Aortic smooth muscle cell (primary cell): ENCODE data around the gene KLK10. TPM values are rescaled to one million over a fixed set of nuclear protein-coding genes. Genes with fewer than 3 reads are reported as not detected.

Source experiments
- total RNA-seq: library from RNA; depleted of rRNA; stranded (reverse); fragments of >200 nt; gene quantifications from 2 replicates; pipeline ENCODE4 v1.2.3, GENCODE V29; 2014

The KLK10 gene
- not detected in 2 replicates for total RNA-seq

DNA sequence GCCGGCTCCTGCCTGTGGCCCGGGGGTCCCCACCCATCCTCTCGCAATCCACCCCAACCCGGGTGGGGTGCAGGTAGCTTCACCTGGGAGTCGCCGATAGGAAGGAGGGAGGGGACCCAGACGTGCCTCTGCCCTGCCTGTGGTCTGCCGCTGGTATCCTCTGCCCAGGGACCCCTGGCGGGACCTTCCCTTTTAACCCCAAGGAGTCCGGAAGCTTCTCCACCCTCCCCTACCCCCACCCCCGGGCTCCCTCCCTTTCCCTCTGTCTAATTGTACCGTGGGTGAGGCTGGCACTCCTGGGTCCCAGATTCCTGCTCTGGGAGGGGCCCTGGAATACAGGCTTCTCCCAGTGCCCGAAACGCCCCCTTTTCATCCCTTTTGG is at the start of gene KLK10:
KLK10 (minus strand) TSS at position 166 of the 382 bp plus-strand sequence. CDS start 579 bp downstream, outside the sequence.

DNA sequence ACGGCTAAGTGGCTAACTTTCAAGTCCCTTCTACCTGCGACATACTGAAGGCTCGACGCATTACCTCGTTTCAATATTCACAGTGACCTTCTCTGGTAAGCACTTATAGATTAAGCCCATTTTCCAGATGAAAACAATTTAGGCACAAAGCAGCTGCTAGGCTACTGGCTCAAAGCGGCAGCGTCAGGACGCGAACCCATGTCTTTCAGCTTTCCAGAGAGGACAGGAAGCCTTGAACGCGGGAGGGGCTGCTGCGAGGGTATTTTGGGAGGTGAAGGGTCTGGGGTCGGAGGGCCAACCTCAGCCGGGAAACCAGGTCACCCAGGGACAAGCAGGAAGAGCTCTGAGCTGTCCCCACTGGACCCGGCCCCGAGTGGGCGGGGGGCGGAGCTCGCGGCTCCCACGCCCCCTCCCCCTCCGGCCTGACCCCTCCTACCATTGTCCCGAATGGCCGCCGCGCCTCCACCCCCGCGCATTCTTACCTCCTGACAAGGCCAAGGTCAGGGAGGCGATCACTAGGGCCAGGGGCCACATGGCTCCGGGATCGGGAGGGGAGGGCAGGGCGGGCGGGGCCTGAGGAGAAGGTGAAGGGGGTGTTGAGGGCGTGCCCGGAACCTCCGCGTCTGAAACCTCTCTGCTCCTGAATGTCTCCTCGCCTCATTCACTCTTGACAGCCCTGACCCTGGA is 45.2 kb upstream of the KLK10 start, which contains the start of gene KLK13:
KLK13 (minus strand) TSS at position 559 of the 687 bp plus-strand sequence; CDS start at position 534, 25 bp downstream.

GRCh38 chr19:51034704-51035103 is 15.2 kb upstream of the KLK10 start, which contains the start of gene KLK12:
TSS of gene KLK12 (minus strand) at chr19:51035002. CDS start at chr19:51034621, 381 bp downstream.

DNA sequence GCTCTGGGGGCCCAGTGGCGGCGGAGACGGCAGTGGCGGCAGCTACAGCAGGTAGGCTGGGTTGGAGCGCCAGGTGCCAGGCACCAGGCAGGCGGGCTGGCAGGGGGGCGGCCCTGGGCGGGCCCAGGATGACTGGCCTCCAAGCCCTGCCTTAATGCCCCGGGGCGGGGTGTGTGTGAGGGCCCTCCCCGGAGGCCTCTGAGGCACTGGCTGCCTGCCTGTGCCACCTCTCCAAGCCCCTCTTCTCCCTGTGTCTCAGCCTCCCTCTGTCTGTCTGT is 7.0 kb upstream of the KLK10 start, which contains the start of gene KLK11:
KLK11 (minus strand) TSS at position 63 of the 278 bp plus-strand sequence. CDS start 985 bp downstream, outside the sequence.

DNA sequence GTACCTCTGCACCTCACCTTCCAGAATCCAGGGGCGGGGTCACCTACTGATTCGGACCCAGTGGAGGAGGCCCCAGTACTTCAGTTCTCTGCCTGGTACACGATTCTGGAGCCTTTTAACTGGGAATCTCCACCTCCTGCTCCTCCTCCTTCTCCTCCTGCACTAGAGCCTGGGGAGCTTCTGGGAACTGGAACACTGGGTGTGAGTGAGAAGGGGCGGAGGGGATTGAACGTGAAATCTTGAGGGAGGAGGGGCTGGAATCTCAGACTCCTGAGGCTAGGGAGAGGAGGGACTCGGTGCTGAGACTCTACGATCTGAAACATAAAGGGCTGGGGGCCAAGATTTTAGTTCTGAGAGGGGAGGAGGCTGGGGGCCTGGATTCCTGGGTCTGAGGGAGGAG is 18.0 kb downstream of the KLK10 start, which contains the start of gene KLK8:
KLK8 (minus strand) TSS at position 90 of the 400 bp plus-strand sequence. CDS start 437 bp downstream, outside the sequence.

DNA sequence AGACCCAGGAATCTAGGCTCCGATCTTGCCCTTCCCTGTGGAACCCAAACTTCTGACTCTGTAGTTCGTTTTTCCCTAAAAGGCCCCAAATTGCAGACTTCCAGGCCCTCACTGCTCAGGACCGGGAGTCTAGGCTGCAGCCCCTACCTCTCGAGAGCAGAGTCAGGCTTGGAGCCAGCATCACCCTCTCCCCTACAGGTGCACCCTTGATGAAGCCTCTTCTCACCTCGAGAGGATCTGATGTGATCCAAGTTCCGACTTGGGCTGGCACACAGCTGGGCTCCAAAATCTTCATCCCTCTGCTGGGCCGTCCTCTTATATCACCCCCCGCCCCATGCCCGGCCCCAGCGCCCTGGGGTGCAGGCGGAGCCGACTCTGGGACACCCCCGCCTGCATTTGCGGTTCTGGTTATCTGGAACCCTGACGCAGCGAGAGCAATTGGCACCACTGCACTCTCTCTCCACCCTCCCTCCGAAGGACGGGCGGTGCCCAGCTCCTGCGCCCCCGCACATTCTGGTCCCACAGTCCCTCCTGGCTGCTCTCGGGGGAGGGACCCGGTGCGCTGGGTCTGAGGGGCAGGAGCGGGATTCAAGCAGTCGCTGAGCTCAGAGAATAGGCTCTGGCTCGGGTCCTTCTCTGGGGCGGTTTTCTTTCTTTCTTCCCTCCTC is 35.8 kb downstream of the KLK10 start, which contains the start of gene KLK7:
KLK7 (minus strand) TSS at position 293 of the 668 bp plus-strand sequence. CDS start 1,518 bp downstream, outside the sequence.

DNA sequence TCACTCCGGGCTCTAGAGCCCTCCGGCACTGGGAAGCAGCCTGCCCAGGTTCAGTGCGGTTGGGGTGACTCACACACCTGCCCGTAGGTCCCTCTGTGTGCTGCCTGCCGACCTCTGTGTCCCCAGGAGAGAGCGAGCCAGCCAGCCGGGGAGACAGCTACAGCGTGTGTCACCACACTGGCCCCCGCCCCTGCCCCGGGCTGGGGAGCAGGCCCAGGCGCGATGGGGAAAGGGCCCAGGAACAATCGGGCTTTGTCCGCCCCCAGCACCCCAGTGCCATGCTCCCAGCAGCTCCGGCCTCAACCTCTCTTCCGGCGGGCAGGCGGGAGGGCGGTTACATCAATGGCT is 50.1 kb downstream of the KLK10 start, which contains the start of gene KLK6:
KLK6 (minus strand) TSS at position 179 of the 348 bp plus-strand sequence. CDS start 1,487 bp downstream, outside the sequence.

Other genes with a start within 250 kb of the KLK10 start
- gene GPR32, start 249.2 kb downstream of the KLK10 start, total RNA-seq, result not detected in 2 replicates
- not detected in 2 replicates for gene ACP4, start 229.3 kb downstream of the KLK10 start, total RNA-seq
- gene KLK1, start 195.9 kb downstream of the KLK10 start, total RNA-seq, result not detected in 2 replicates
- gene KLK15, start 186.1 kb downstream of the KLK10 start, total RNA-seq, result not detected in 2 replicates
- not detected in 2 replicates for gene KLK3, start 164.8 kb downstream of the KLK10 start, total RNA-seq
- not detected in 2 replicates for gene KLK2, start 146.3 kb downstream of the KLK10 start, total RNA-seq
- not detected in 2 replicates for gene KLK4, start 108.3 kb downstream of the KLK10 start, total RNA-seq
- gene KLK5, start 66.7 kb downstream of the KLK10 start, total RNA-seq, result not detected in 2 replicates
- not detected in 2 replicates for gene KLK6, start 50.1 kb downstream of the KLK10 start, total RNA-seq
- gene KLK7, start 35.8 kb downstream of the KLK10 start, total RNA-seq, result not detected in 2 replicates
- not detected in 2 replicates for gene KLK8, start 18.1 kb downstream of the KLK10 start, total RNA-seq
- gene KLK11, start 6.9 kb upstream of the KLK10 start, total RNA-seq, result not detected in 2 replicates
- not detected in 2 replicates for gene KLK12, start 15.3 kb upstream of the KLK10 start, total RNA-seq
- not detected in 2 replicates for gene KLK13, start 45.4 kb upstream of the KLK10 start, total RNA-seq
- gene KLK14, start 63.2 kb upstream of the KLK10 start, total RNA-seq, result not detected in 2 replicates
- gene CTU1, start 88.7 kb upstream of the KLK10 start, total RNA-seq, result 3.4 and 3.5 TPM in 2 replicates
- not detected in 2 replicates for gene SIGLEC9, start 105.2 kb upstream of the KLK10 start, total RNA-seq
- gene SIGLEC7, start 122.6 kb upstream of the KLK10 start, total RNA-seq, result not detected in 2 replicates
- not detected in 2 replicates for gene CD33, start 205.4 kb upstream of the KLK10 start, total RNA-seq
- gene SIGLECL1, start 231.4 kb upstream of the KLK10 start, total RNA-seq, result not detected in 2 replicates